Measurements from ENCODE around the gene SFTA2. TPM values are rescaled to one million over a fixed set of nuclear protein-coding genes. Genes with fewer than 3 reads are reported as not detected.

SFTA2 gene
- total and polyA plus RNA-seq, 9 of the 15 experiments (the other 6 are each of a cell fraction or from before 2014, with no cell fraction given): not detected

DNA sequence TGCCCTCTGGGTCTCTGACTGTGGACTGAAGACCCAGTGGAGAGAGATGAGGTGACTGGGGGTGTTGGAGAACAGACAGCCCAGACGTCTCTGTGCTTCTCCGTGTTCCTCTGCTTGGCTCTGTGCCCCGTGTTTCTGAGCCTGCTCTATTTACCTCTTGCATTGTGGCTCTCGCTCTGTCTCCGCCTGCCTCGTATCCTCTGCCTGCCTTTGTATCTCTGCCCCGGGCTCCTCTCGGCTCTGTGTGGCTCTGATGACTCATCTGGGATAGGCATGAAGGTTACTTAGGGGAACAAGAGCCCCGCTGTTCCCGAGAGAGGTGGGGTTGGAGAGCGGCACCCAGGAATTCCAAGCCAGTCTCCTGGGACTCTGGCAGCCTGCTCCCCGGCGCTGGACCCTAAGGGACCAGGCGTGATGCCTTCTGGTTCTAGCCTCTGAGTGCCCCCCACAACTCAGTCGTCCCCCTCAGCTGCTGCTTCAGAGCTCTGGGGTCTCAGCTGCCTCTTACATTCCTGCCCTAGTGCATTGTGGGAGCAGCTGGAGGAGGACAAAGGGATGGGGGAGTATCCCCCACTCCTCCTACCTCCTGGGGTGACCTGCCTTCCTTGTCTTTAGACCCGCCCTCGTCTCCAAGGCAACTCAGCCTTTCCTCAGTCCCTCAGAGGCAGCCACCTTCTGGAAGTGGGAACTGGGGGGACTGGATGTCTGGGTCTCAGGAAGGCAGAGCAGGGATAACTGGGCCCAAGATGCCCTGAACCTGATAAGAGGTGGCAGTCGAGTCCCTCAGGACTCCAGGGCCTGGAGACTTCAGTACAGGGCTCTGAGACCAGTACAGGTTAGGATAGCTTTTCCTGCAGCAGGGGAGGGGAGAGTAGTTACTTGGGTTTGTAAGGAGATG is 45.7 kb downstream of the SFTA2 start (continued):
- TF ChIP-seq RREB1 (CRISPR knock-in tag; IDR thresholded peaks at IDR 0.05) (0 out of 2 replicates have a peak, but pooled peaks have one; percentile 47), TEAD1 (CRISPR knock-in tag; IDR thresholded peaks at IDR 0.05) (0 out of 4 replicates have a peak, but pooled peaks of 1 of the 2 experiments have one; percentile 7), ZNF263 (CRISPR knock-in tag; IDR thresholded peaks at IDR 0.05; ENCODE audit: borderline replicate concordance) (no peak), EHMT2 (IDR thresholded peaks at IDR 0.05) (no peak), DPF2 (IDR thresholded peaks at IDR 0.05) (0 out of 2 replicates have a peak, but pooled peaks have one; percentile 68), CBX1 (IDR thresholded peaks at IDR 0.05; ENCODE audit: low read depth) (no peak), HIVEP1 (CRISPR knock-in tag; IDR thresholded peaks at IDR 0.05) (no peak), SOX6 (IDR thresholded peaks at IDR 0.05) (peak; percentile 52; the same call in 1 of the 2 replicates), KAT8 (IDR thresholded peaks at IDR 0.05; ENCODE audit: low read depth) (no peak), ZNF79 (CRISPR knock-in tag; IDR thresholded peaks at IDR 0.05; ENCODE audit: low read depth) (no peak), POLR2H (tag; IDR thresholded peaks at IDR 0.05; ENCODE audit: low read depth) (no peak), TCF7 (IDR thresholded peaks at IDR 0.05; ENCODE audit: borderline replicate concordance) (no peak), CBFB (CRISPR knock-in tag; IDR thresholded peaks at IDR 0.05) (no peak), DLX4 (CRISPR knock-in tag; IDR thresholded peaks at IDR 0.05) (no peak), NCOA2 (IDR thresholded peaks at IDR 0.05; ENCODE audit: partially characterized antibody in 2 of 2) (no peak), RBM39 (optimal IDR thresholded peaks at IDR 0.05; ENCODE audit: low read depth, low read length) (no peak), CAMTA2 (CRISPR knock-in tag; conservative IDR thresholded peaks at IDR 0.05) (no peak)
- TF ChIP-seq, protein P1, sequence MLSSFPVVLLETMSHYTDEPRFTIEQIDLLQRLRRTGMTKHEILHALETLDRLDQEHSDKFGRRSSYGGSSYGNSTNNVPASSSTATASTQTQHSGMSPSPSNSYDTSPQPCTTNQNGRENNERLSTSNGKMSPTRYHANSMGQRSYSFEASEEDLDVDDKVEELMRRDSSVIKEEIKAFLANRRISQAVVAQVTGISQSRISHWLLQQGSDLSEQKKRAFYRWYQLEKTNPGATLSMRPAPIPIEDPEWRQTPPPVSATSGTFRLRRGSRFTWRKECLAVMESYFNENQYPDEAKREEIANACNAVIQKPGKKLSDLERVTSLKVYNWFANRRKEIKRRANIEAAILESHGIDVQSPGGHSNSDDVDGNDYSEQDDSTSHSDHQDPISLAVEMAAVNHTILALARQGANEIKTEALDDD (IDR thresholded peaks at IDR 0.05): no peak
- TF ChIP-seq, protein P2, sequence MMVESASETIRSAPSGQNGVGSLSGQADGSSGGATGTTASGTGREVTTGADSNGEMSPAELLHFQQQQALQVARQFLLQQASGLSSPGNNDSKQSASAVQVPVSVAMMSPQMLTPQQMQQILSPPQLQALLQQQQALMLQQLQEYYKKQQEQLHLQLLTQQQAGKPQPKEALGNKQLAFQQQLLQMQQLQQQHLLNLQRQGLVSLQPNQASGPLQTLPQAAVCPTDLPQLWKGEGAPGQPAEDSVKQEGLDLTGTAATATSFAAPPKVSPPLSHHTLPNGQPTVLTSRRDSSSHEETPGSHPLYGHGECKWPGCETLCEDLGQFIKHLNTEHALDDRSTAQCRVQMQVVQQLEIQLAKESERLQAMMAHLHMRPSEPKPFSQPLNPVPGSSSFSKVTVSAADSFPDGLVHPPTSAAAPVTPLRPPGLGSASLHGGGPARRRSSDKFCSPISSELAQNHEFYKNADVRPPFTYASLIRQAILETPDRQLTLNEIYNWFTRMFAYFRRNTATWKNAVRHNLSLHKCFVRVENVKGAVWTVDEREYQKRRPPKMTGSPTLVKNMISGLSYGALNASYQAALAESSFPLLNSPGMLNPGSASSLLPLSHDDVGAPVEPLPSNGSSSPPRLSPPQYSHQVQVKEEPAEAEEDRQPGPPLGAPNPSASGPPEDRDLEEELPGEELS (CRISPR knock-in tag; IDR thresholded peaks at IDR 0.05; ENCODE audit: borderline replicate concordance): no peak

Measured in K562 (cell line).